Pulmonary artery endothelial cell (primary cell): ENCODE measurements around the gene CDC45. TPM values are rescaled to one million over a fixed set of nuclear protein-coding genes. Genes with fewer than 3 reads are reported as not detected.
A peak's percentile ranks its signal among the peaks of the same experiment; 100 is the strongest.

ENCODE experiments used
- DNase-seq: peaks from one replicate; pipeline ENCODE4 v3.0.0-alpha.2; 2011; ENCODE audit warnings: low read depth, low spot score
- total RNA-seq: library from RNA; depleted of rRNA; stranded (reverse); fragments of >200 nt; gene quantifications from 2 replicates; pipeline ENCODE4 v1.2.3, GENCODE V29; 2014

CDC45 gene
- total RNA-seq, 1 donor from 2014 or later = 30.7 TPM

DNA sequence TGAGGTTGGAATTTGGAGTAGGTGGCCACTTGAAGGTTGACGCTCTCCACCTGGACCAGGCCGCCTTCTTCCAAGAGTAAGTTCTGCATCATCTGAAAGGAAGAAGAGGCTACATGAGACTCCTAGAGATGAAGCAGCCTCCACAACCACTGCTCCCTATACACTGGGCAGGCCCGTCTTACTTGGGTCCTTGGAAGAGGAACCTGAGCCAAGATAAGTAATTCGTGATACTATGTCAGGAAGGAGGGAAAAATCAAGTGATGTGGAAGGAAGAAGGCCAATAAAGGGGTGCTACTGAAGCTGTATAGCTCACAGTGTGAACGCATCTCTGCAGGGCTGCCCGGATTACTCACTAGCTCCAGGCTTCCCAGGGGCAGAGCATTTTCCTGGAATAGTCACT, 11.8 kb upstream of the CDC45 start:
- no peak for DNase-seq

GRCh38 chr22:19469421-19469820, 10.3 kb upstream of the CDC45 start:
- DNase-seq = no peak

GRCh38 chr22:19470010-19470409, 9.7 kb upstream of the CDC45 start:
- no peak for DNase-seq

GRCh38 chr22:19471572-19471971, 8.1 kb upstream of the CDC45 start:
- no peak for DNase-seq

DNA sequence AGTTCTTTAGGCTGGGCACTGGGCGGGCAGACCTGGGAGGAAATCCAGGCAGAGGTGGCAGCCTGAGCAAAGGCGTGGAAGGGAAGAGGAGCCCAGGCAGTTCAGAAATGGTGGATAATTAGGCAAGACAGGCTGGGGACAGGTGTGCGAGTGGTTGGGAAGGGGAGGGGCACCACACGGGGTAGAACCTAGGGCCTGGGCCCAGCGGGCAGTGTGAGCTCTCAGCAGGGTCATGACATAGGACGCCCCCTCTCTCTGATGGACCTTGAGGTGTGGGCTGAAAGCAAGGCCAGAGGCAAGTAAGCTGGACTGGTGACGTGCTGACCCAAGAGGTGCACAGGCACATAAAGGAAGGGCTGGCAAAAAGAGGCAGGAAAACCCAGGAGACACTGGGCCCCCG, 7.5 kb upstream of the CDC45 start:
- no peak for DNase-seq

- DNase-seq = no peak
Measured at GRCh38 chr22:19473578-19473977, 6.1 kb upstream of the CDC45 start.

- DNase-seq = no peak
Measured at GRCh38 chr22:19476023-19476422, 3.7 kb upstream of the CDC45 start.

- no peak for DNase-seq
Measured at GRCh38 chr22:19477321-19478044, 2.2 kb upstream of the CDC45 start.

GRCh38 chr22:19478045-19478900, 1.4 kb upstream of the CDC45 start:
- DNase-seq = no peak

- peak; percentile 15 for DNase-seq
Measured at GRCh38 chr22:19478901-19479354, 792 bp upstream of the CDC45 start, which contains the start of gene UFD1. UFD1 (minus strand) TSS chr22:19479193; CDS start chr22:19479085, 108 bp downstream.

DNA sequence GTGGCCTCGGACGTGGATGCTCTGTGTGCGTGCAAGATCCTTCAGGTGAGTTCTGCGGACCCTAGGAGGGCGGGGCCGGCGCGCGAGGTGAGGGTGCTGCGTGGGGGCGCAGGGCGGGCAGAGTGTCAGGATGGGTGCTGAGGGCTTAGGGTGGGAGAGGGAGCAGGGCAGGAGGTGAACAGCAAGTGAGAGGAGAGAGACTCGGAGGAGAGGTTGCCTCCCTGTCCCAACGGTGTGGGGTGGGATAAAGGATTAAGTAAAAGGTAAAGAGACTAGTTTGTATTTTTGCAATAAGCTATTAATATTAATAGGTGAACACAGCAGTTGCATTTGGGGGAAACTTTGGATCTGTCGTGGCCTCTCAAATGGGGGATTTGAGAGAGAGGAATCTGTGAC, 451 bp downstream of the CDC45 start:
- no peak for DNase-seq

DNA sequence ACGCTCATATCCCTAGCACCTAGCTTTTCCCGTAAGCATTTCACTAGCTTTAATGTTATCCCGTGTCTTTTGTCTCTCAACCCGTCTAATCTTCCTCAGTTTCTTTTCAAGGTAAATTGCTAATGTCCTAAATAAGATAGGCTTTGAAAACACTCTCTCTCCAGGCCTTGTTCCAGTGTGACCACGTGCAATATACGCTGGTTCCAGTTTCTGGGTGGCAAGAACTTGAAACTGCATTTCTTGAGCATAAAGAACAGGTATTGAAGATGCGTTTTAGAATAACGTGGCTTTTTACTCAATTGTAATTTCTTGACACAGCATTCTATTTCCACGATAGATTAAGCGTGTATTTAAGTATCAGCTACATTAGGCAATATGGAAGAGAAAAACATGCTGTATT, 1.1 kb downstream of the CDC45 start:
- DNase-seq = no peak

- no peak for DNase-seq
Measured at GRCh38 chr22:19482297-19482696, 2.6 kb downstream of the CDC45 start.

DNA sequence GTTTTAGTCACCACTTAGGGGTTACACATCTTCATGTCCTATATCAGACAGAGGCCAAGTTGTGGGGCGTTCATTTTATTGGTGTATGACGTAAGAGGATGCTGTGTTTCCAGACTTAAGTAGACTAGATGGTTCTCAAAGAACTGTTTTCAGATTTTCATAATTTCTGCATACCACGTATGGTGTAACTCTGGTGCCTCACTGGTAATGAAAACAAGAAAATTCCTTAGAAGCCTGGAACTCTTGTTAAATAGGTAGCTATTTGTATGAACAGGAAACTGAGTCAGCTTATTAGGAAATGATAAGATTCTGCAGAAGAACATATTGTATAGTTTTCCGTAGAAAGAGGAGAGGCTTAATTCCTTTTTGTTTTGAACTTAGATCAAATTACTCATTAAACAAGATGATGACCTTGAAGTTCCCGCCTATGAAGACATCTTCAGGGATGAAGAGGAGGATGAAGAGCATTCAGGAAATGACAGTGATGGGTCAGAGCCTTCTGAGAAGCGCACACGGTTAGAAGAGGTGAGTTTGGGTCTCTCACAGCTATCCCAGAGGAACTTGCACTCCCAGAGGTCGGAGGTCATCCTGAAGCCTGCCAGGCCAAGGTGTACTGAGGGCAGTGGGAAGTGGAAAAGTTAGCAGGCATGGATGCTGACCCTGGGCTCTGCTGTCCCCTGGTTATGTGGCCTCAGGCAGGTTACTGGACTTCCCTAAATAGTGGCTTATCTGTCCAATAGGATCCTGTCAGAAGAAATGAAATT, 3.9 kb downstream of the CDC45 start:
- peak; percentile 82 for DNase-seq

DNA sequence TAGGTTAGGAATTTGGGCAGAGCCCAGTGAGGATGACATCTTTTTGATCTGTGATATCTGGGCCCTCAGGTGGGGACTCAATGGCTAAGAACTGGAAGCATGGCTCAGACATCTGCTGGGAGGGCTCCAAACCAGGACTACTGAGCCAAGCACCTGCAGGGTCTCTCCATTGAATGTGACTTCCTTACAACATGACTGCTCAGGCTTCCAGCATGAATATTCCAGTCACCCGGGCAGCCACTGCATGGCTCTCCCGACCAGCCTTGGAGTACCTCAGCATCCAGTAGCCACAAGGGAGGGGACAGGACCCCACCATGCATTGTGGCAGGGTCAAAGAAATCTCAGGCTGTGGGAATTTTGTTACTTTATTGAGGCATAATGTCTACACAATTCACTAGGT, 8.6 kb downstream of the CDC45 start:
- DNase-seq = no peak

GRCh38 chr22:19488884-19489843, 9.4 kb downstream of the CDC45 start:
- no peak for DNase-seq

- DNase-seq = no peak
Measured at GRCh38 chr22:19490628-19491230, 11.0 kb downstream of the CDC45 start.

DNA sequence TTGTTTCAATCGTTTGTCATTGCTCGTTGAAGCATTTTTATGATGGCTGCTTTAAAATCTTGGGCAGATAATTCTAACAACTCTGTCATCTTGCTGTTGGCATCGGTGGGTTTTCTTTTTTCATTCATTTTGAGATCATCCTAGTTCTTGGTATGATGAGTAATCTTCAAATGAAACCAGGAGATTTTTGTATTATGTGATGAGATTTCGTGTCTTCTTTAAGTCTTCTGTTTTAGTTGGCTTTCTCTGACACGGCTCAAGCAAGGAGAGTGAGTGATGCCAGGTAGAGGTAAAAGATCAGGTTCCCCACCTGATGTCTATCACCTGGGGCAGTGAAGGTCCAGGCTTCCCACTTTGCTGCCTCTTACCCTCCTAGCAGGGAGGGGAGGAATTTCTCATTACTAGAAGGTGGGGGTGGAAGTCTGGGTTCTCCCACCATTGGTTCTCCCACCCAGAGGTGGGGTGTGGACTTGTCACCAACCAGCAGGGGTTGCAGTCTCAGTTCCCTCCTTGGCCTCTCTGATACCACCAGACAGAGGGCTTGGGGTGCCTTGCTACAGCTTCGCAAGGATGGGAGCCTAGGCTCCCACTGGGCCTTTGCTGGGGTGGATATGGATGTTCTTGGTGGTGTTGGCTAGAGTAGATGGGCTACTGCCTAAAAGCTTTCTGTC, 12.9 kb downstream of the CDC45 start:
- no peak for DNase-seq

GRCh38 chr22:19494001-19494560, 14.4 kb downstream of the CDC45 start:
- no peak for DNase-seq
